GM13976 (cell line): ENCODE measurements around the gene SLC1A2.
"Not testable (repeated sequence)": the region's sequence is repeated elsewhere in the genome, so short reads cannot be mapped to it uniquely, and the experiment has no call there.

Experiments used
- DNase-seq: peaks from one replicate; pipeline ENCODE4 v3.0.0; 2012; ENCODE audit warnings: low spot score
- in situ Hi-C: fragments of 300-500 bp; cut with MboI; formaldehyde crosslinking; loops from one replicate; pipeline ENCODE4 v1.12.0; 2022; ENCODE audit warnings: low sequenced_read_pairs, mixed read lengths, inconsistent platforms; ENCODE audit not compliant: unreplicated experiment
- TF ChIP-seq, protein P1 (sequence below): IDR thresholded peaks from 2 replicates; pipeline ENCODE4 v1.5.1; 2012; ENCODE audit warnings: borderline replicate concordance, mild to moderate bottlenecking; ENCODE audit not compliant: insufficient read depth; ENCODE audit errors: extremely low read depth, missing control alignments, control extremely low read depth

SLC1A2 gene

DNA sequence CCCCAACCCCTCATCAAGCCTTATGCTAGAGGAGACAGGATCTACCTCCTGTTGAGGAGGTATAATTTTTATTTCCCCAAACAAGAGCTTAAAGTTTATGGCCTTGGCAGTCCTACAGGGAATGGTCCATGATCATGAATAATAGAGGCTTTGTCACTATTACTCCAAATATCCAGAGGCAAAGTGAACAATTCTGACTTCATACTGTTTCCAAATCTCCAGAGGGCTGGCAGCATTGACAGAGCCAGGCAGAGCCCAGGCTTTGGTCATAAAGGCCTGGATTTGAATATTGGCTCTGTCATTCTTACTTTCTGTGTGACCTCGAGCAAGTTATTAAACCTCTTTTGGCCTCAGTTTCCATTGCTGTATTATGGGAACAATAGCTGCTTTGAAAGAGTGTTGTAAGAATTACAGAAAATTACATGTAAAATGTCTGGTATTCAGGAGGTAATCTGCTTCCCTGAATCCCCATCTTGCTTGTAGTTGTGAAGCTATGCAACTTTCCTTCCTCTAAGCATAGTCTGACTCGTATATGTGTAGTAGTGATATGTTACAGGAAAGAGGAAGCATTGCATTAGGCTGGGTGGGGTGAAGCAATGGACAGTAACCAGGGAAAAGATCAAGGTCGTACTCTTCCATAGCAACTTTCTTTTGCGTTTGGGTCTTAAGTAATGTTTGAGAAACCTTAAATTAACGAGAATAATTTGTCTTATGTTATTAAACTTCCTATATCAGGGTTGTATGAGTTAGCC lies 191.6 kb downstream of the SLC1A2 start:
- in situ Hi-C loops: no loop called here
- TF ChIP-seq, protein P1, sequence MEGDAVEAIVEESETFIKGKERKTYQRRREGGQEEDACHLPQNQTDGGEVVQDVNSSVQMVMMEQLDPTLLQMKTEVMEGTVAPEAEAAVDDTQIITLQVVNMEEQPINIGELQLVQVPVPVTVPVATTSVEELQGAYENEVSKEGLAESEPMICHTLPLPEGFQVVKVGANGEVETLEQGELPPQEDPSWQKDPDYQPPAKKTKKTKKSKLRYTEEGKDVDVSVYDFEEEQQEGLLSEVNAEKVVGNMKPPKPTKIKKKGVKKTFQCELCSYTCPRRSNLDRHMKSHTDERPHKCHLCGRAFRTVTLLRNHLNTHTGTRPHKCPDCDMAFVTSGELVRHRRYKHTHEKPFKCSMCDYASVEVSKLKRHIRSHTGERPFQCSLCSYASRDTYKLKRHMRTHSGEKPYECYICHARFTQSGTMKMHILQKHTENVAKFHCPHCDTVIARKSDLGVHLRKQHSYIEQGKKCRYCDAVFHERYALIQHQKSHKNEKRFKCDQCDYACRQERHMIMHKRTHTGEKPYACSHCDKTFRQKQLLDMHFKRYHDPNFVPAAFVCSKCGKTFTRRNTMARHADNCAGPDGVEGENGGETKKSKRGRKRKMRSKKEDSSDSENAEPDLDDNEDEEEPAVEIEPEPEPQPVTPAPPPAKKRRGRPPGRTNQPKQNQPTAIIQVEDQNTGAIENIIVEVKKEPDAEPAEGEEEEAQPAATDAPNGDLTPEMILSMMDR: no peak
- DNase-seq: no peak

DNA sequence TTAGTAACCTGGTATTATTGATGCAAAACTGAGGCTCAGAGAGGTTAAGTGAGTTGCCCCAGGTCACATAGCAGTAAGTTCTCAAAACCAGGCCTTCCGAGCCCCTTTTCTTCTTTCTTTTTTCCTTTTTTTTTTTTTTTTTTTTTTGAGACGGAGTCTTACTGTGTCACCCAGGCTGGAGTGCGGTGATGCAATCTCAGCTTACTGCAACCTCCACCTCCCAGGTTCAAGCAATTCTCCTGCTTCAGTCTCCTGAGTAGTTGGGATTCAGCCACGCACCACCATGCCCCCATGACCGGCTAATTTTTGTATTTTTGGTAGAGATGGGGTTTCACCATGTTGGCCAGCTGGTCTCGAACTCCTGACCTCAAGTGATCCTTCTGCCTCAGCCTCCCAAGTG lies 192.6 kb downstream of the SLC1A2 start:
- DNase-seq, in situ Hi-C loops: not testable (repeated sequence)

DNA sequence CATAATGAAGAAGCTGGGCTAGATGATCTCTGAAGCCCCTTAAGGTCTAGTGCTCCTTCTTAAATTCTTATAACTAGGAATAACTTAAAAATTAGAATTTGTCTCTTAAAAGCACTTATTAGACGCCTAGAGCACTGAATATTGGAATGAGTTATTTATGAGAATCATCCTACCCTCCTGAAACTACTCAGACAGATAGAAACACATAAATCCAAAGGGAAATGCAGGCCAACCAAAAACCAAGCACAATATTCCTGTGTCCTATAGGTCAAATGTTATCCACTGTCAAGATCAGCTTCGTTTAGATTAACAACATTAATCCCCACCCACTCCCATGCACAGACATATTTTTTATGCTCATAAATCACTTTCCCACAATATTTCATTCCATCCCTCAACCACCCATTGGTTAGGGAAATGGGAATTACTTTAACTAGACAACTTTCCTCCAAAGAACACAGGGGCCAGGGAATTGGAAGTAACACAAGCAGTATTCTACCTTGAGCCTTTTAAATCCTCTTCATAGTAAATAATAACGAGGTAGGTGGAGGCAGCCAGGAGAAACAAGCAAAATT lies 193.3 kb downstream of the SLC1A2 start:
- DNase-seq: no peak
- TF ChIP-seq, protein P1: no peak
- in situ Hi-C loops: no loop called here

DNA sequence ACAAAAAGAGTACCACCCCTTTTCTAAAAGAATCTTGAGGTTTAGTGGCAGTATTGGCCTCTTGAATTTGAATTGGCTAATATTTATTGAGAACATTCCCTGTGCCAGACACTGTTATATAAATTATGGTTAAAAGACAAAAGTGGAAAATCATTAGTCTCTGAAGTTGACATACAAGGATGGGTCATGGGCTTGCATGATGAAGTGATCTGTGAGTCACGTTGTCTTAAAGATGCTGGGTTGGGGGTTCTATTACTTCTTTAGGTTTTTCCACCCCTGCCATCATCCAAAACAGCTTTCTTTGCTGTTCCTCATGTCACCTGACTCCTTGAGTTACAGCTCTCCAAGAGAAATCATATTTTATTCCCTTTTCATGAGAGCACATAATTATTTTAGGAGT lies 195.4 kb downstream of the SLC1A2 start:
- DNase-seq: no peak
- in situ Hi-C loops: no loop called here
- TF ChIP-seq, protein P1: no peak

DNA sequence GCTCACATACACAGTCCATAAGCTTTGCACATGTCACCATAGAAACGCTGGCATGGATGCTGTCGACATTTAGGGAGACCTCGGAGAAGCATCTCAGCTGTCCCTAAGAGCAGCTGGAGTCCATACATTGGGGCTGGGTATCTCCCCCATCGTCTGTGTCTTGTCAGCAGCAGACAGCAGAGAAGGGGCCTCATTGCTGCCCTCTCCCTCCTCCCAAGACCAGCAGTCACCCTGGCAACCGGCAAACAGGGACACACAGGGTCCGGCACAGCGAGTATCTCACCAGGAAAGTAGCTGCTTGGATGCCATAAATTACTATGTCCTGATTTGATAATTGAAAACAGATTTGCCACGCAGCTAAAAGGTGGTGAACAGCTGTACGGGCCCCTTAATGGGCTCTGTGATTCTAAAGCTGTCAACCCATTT lies 196.0 kb downstream of the SLC1A2 start:
- DNase-seq: no peak
- TF ChIP-seq, protein P1: no peak
- in situ Hi-C loops: no loop called here

DNA sequence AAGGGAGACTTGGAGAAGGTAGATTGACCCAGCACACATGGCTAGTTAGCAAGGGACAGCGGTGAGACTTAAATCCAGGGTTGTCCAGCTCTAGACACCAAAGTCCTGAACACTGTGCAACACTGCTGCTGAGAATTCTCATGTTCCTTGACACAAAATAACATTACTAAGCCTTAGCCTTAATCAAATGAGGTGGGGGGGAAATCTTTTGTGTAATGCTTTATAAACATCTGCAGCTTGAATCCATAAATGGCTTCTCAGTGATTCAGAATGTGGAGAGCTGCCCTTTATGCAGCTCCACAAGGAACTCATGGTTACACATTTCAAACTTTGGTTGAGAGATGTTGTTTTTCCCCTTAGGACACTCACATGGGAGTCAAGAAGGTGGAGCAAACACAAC lies 200.4 kb downstream of the SLC1A2 start:
- in situ Hi-C loops: no loop called here

DNA sequence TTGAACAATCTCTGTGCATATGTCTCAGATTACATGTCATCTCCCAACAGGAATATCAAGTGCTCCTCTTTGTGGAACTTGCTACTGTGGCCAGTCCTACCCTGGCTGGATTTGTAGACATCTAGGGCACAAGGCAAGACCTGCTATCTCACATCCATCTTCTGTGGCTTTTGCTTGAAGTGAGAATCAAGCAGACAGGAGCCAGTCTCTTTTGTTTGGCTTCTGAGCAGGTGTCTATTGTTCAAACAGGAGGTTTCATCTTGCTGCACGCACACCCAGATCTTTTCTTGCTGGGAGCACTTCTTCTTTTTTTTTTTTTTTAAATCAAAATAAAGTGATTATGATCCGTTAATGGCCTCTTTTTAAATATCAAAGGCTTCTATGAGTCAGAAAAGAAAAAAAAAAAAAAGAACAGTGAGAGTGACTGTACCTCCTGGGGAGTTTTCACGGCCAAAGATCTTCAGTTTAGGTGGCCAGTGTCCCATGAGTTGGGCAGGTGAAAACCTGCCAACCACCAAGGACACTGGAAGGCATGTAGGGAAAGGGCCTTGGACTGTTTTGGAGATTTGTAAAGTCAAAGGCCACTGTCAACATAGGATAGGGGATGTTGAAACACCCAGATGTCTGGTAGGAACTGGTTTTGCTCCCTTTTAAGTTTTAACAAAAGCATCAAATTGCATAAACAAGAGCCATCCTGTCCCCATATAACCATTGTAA lies 202.2 kb downstream of the SLC1A2 start:
- DNase-seq: no peak
- in situ Hi-C loops: no loop called here
- TF ChIP-seq, protein P1: no peak

More for the DNA sequence above, 200.4 kb downstream of the SLC1A2 start:
- TF ChIP-seq, protein P1: no peak
- no peak for DNase-seq
